Retina (tissue), 1 donor: Measurements from ENCODE around the gene CD200.

Source experiments
- DNase-seq: peaks from one replicate; pipeline ENCODE4 v3.0.0-alpha.2; 2016

The CD200 gene, protein sequence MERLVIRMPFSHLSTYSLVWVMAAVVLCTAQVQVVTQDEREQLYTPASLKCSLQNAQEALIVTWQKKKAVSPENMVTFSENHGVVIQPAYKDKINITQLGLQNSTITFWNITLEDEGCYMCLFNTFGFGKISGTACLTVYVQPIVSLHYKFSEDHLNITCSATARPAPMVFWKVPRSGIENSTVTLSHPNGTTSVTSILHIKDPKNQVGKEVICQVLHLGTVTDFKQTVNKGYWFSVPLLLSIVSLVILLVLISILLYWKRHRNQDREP

DNA sequence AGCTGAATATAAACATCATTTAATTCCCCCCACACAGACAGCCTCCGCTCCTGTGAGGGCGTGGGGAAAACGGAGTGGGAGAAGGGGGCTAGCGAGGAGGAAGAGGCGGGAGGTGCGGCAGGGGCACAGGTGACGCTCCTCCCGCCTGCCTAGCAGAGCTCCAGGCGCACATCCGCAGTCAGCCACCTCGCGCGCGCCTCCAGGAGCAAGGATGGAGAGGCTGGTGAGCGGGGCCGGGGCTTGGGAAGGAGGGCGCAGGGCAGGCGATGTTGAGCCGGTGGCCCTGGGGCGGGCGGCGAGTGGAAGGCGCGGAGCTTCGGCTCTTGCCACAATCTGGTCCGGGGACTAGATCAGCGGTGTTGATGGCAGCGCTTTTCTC lies at the start of gene CD200:
TSS of gene CD200 (plus strand) at position 155 of the 379 bp plus-strand sequence. CDS start at position 212, 57 bp downstream.
- DNase-seq = peak; percentile 92

DNA sequence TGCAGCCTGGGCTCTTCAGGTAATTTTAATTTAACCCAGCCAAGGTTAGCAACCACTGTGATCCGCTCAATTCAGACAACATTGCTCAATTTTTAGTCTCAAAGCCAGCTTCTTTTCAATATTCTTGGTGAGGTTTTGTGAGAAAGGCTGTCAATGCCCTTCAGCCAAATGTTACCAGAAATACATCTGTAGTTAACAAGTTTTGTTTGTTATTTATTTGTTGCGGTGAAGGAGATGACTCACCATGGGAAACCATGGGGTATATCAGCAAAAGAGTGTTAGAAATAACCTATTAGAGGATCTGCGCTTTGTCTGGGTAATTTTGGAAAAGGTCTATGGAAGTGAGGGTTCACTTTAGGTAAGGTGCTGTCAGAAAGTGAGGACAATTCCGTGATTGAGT lies 43.9 kb upstream of the CD200 start:
- DNase-seq = no peak

DNA sequence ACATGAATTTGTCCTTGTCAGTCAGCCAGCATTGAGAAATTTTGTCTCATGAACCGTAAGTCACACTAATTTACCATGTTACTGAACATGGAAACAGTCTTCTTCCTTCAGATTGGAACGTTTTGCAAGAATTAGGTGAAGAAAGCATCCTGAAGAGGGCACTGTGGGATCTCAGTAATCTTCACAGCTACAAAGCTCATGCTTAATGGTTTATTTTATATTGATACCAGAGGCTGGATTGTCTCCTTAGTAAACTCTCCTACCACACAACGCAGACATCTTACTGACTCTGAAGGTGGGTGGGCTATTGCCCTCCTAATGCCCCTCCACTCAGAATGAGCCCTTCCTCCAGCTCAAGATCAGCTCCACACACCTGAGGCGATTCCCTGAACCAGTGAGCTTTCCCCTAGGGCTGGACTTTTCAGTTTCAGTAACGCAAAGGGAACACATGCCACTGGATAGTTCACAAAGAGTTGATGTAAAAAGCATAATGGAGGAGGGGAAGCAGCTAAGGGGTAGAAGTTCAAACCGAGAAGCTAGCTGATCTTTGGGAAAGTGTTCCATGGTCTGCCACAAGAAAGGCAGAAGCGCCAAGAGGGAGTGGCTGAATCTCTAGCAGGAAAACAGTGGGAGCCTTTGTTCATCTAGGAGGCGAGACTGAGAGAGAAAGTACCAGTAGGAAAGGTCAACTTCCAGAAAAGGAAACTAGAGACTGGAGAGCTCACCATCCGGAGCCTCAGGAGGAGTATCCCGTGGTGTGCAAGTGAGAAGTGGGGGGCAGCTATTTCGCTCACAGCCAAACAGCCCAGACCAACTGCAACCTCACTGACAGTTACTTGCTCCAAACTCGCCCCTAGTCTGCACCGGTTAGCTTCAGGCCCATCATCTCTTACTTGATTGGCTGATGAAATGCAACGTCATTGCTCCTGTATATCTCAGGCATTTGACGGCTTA lies 39.3 kb upstream of the CD200 start, which contains the start of gene SLC9C1:
TSS of gene SLC9C1 (minus strand) at position 849 of the 954 bp plus-strand sequence. CDS start 7,425 bp downstream, outside the sequence.
- peak; percentile 66 for DNase-seq

DNA sequence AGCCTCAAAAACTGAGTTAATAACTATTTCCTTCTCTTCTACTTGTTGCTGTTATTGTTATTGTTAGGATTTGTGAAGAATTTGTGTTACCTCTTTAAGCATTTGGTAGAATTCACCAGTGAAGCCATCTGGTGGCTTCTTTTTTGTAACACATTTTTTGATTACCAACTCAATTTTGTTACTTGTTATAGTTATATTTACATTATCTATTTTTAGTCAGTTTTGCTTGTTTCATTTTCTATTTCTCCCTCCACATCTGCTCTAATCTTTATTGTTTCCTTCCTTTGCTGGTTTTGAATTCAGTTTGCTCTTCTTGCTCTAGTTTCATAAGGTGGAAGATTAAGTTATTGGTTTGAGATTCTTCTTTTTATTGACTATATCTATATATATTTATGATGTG lies 35.2 kb upstream of the CD200 start:
- DNase-seq = no peak

DNA sequence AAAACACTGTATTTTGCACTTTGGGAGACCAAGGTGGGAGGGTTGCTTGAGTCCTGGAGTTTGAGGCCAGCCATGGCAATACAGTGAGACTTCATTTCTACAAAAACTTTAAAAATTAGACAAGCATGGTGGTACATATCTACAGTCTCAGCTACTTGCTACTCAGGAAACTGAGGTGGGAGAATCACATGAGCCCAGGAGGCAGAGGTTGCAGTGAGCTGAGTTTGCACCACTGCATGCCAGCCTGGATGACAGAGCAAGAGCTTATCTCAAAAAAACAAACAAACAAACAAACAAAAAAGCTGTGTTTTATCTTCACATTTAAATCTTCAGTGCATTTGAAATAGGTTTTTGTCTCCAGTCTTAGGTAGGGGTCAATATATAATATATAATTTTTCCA lies 34.2 kb upstream of the CD200 start:
- DNase-seq = no peak

DNA sequence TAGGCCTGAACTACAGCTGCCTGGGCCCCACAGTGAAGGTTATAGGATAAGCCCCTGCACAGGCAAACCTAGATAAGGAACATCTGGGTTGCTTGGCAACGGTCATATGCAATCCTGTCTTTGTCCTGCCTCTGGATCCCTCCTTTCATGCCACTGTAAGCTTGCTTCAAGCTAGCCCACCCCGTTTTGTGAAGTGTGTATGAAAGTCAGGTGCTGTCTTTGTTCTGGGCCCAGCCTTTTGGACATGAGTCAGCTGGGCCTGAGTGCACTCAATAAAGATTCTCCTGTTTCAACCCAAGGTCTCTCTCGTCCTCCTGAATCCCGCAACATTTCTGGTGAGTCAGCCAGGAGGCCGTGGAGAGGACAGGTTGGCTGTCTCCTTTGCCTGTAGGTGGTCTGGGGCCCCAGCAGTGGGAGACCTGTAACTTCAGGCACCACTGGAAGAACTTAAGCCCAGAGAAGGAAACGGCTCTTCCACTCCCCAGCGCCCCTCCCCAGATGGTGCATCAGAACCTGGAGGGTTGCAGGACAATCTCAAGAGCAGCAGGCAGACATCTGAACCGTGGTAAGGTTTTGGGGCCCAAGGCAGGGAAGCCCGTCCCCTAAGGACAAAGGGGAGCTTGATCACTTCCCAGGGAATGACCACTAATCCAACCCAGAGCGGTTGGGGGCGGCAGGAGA lies 30.7 kb upstream of the CD200 start:
- DNase-seq = no peak

DNA sequence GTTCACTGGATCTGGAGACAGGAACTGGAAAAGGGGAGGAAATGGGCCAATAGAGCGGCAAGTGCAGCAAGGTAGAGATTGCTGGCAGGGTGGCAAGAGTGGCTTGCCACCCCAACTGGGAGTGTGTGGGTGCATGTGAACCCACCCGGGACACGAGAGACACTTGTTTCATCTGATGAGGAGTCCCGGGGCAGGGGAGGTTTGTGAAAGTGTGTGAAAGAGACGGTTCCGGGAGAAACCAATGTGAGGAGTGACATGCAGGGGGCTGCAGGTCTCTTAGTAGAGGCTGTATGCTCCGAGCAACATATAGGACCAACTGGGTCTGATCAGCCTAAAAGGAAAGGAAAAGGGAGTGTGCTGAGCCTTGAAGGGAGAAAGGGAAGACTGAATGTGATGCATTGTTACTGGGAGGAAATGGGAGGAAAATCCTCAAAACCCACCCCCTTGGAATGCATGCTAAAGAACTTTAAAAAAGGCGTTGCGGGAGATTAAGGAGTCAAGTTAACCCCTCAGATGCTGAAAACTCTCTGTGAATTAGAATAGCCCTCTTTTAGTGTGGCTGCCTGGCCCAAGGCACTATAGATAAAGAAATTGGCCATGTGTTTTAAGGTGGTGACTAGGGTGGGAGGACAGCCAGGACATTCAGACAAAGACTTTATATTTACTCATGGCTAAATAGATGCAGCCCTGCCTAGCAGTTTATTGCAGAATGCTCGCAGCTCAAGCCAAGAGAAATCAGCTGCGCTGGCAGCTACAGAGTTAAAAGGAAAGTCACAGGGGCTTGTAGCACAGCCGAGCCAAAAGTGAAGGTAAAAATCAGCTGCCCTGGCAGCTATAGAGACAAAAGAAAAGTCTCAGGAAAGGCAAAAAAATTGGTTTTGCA lies 29.8 kb upstream of the CD200 start:
- DNase-seq = peak; percentile 55

DNA sequence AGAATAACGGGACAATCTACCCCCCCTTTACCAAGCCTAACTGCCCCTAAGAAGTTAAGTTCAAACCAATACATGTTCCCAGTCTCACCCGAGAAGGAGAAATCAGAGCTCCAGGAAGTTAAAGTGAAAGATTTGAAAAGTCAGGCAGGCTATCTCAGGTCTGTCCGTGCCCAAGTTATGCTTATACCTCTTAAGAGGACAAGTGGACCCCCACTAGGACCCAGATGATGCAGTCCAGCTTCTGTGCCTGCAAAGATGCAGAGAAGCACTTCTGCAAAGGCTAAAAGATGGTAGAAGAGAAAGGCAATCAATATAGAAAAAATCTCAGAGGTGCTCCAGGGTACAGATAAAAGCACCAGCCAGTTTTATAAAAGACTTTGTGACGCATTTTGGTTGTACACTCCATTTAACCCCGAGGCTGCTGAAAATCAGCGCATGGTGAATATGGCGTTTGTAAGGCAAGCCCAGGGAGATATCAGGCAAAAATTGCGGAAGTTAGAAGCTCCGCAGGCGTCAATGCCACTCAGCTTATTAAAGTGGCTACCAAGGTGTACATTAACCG lies 29.1 kb upstream of the CD200 start:
- peak; percentile 75 for DNase-seq

DNA sequence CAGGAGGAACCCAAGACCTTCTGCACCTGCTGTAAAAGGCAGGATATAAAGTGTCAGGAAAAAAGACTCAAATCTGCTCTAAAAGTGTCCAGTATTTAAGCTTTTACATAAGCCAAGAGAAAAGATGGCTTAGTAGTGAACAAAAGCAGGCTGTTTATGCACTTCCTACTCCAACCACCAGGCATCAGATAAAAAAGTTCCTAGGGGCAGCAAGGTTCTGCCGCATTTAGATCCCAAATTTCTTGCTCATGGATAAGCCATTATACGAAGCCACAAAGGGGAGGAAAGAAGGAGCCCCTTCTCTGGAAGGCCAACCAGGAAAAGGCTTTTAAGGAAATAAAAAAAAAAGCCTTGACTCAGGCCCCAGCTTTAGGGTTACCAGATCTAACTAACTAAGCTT lies 28.3 kb upstream of the CD200 start:
- peak; percentile 47 for DNase-seq

DNA sequence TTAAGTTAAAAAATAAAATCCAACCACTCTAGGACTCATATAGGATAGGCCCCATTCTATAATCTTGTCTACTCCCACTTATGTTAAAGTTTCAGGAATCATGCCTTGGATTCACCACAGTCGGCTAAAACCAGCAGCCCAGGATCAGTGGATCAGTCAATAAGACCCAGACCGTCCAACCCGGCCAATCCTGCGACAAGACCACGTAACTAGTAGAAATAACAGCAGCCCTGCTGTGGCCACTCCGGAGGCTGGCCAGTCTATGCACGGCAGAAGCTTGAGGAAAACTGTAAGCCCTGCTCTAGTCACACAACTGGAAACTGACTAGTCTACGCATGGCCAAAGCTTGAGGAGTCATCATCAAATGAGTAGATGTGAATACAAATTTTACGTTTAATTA lies 26.1 kb upstream of the CD200 start:
- DNase-seq = no peak

DNA sequence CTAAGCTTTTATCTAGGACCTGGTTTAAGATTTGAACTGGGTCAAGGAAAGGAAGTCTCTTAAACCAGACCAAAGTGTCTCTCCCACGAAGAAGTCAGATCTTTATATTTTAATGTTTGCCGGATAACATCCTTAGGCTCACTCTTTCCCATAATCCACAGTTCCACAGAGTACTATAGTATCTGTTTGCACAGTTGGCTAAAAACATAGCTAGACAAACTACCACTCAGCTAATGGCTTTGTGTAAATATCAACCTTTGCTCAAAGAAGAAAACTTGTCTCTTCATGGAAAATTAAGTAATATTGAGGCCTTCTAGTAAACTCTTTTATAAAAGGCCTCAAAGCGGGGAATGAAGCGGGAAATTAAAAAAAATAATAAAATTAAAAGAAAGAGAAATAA lies 25.4 kb upstream of the CD200 start:
- DNase-seq = no peak

DNA sequence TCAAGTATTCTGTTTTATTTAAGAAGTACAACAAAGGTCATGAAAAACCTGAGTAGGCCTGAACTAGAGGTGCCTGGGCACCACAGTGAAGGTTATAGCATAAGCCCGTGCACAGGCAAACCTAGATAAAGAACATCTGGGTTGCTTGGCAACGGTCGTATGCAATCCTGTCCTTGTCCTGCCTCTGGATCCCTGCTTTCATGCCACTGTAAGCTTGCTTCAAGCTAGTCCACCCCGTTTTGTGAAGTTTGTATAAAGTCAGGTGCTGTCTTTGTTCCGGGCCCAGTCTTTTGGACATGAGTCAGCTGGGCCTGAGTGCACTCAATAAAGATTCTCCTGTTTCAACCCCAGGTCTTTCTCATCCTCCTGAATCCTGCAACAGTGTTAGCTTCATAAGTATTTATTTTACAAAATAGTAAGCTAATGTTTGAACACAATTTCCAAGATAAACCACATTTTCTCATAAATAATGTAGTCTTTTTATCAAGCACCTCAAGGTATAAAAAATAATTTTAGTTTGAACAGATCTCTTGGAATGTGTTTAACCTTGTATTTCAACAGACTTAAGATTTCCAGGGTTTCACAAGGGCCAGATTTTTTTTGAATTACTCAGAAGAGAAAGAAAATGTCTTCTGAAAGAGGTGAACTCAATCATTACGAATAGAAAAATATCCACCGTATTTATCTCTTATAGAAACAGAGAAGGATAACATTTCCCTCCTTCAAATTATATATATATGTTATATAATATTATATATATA lies 24.6 kb upstream of the CD200 start:
- peak; percentile 30 for DNase-seq

DNA sequence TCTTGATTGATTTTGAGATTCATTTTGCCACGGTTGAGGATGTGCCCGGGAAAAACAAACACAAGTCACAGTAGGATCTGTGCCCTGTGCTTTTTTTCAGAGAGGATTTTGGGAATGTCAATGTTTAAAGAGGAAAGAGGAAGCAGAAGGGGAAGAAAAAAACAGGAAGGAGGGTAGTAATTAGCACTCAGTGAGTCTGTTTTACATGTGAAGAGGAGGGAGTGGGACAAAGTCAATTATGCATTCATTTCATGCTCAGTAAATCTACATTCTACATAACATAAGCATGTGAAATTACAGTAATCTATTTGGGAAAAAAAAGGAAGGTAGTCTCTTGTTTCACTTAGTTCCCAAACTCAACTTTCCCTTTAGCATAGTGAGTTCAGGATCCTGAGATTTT lies 18.3 kb upstream of the CD200 start:
- no peak for DNase-seq

DNA sequence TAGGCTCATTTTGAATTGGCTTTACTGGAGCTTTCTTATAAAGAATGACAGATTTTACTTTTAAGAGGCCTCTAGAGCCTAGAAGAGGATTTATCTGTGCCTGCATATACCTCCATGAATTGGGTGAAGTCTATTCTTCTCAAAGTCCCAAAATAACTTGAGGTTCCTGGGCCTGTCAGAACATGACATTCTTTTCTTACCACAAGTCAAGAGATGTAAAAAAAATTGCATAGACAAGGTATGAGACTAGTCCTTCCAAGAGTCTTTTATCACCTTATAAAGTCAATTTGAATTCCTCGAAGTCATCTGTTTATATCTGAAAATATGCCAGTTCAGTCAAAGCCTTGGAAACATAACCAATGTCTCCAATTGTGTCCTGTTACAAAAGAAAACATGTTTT lies 17.2 kb upstream of the CD200 start:
- DNase-seq = no peak

DNA sequence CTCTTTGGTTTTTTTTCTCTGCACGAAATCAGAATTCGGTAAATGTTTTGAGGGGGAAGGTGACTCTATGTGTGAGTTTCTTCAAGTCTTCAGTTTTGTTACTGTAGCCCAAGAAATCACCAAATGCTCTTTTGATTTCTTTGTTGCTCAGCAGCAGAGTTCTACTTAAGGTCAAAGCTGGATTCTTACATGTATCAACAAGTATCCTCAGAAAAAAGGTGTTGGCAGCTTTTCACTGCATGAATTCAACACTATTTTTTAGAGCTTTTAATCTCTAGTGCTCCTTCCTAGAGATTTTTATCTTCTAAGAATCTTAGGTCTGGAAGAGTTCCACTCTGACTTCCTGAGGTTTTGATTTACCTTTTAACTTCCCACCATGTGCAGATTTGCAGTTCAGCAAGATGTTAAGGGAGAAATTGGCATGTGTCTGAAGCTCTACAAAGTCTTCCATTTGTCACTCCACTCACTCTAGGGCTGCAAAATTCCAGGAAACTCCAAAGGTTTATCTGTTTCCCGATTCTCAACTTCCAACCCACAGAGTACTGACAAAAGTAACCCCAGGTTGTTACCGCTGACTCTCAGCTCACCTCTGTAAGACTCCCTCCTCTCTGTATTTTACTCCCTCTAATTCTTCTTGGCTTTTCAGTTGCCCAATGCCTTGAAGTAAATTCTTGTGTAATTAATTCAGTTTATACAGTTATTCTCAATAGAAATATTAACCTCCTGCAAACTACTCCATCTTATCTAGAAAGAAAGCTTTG lies 13.3 kb upstream of the CD200 start:
- DNase-seq = no peak

DNA sequence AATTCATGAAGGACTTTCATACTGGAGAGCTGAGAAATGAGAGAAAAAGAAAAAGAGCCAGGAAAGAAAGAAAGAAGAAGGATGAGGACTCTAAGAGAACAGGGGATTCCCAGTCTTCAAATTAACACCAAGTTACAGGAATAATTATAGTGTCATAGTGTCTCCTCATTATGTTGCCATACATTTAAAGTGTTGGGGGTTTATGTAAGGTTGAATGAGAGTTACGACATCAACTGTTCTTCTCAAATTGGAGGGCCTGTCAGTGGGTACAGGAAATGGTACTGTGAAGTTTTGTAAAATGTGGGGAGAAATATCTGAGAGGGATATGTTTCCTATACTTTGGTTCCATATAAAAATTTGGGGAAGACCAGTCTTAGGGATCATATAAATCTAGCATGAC lies 12.3 kb upstream of the CD200 start:
- DNase-seq = no peak

DNA sequence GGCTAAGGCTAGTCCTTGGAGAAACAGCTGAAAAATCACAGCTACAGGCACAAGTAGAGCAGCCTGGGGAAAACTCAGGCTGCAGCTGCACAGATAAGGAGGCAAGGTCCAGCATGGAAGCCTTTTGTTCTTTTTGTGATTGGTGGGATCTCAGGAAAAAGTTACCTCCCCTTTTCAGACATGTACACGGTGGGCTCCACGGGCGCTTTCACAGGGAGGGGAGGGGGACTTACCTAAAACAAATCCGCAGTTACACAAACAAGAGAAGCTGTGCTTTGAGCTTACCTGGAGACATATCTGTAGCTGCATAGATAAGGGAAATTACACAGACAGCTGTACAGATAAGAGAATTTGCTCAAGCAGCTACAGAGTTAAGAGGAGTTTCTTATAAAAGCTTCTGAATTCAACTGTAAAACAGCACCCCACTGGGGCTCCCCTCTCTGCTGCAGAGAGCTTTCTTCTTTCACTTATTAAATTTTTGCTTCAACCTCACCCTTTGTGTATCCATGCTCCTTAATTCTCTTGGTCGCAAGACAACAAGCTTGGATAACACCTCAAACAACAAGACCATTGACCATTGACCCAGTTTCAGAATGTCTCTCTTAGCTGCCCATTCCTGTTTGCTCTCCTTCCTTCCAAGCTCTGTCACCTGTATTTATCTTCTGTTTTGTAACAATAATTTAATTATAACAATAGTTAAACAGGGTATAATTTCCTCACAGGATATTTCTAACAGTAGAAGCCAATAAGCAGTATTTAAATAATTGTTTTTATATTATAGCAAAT lies 10.9 kb upstream of the CD200 start:
- DNase-seq = peak; percentile 28

DNA sequence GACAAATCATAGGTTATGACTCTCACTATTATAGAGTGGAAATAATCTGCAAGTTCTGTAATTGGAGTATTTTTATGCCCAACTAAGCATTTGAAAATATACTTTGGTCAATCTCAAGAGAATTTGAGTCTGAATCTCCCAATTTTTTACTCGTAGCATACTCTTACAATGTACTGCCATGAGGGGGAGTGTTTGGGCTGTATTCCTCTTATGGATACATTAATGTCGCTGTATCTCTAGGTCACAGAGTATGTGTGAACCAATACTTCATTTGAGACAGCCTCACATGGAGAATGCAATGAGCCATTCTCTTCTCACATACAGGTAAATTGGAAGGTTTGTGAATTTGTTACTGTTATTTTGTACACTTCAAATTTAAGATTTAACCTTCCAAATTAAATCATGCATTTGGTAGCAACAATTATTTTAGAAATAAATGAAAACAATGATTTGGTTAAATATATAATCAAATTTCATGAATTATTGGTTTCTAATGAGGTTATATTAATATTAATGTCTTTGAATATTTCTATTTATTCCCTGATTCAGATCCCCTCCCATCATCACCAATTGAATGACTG lies 5.5 kb upstream of the CD200 start:
- DNase-seq = no peak

DNA sequence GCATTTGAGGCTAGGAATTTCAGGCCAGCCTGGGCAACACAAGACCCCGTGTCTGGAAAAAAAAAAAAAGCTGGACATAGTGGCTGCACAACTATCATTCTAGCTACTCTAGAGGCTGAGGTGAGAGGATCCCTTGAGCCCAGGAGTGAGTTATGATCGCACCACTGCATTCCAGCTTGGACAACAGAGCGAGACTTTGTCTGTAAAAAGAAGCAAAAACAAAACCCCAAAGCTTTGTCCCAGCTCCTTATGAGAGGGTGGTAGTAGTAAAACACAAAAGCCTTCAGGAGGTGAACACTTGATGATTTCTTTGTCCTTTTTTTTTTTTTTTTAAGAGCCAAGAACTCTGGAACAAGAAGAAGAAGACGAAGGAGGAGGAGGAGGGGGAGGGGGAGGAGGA lies 1.1 kb upstream of the CD200 start:
- DNase-seq = no peak
